ENCODE data around the gene HENMT1.
"Not testable (repeated sequence)": the region's sequence is repeated elsewhere in the genome, so short reads cannot be mapped to it uniquely, and the experiment has no call there.

The HENMT1 gene

DNA sequence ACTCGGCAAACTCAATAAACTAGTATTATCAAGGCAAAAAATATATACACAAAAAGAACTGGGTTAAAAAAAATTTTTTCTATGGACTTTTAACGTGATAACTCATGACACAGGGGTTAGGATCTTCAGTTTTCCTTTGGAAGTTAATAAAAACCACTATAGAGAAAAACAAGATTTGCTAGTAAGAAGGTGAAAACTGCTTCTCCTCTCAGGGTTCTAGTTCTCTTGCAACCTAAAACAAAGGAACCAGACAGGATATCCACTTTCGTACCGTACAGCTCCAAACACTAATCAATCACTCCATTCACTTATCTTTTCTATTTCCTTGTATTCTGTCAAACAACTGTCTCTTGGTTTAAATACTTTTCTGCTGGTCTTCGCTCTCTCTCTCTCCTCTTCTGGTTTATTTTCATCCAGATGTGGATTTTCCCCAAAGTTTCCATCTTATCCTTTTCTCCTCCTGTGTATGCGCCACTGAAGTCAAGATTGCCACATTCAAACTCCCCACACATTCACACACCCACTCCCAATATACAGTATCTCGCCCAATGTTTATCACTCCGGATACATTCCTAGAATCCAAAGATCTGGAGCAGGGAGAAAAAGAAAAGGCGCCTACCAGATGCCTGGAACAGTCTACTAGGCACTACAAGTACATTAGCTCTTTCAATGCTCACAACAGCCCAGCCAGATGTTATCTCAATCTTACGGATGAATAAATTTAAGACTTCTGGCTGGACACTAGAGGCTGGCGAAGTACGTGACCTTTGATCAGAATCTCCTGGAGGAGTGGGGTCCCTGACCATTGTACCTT lies 30.4 kb upstream of the HENMT1 start:
- DNase-seq (ENCODE audit: low read depth), result no peak
- peak overlapping the region; percentile 89 for H3K4me3 ChIP-seq (ENCODE audit: control insufficient read depth, low read depth, low read length)
- TF ChIP-seq, protein P1, sequence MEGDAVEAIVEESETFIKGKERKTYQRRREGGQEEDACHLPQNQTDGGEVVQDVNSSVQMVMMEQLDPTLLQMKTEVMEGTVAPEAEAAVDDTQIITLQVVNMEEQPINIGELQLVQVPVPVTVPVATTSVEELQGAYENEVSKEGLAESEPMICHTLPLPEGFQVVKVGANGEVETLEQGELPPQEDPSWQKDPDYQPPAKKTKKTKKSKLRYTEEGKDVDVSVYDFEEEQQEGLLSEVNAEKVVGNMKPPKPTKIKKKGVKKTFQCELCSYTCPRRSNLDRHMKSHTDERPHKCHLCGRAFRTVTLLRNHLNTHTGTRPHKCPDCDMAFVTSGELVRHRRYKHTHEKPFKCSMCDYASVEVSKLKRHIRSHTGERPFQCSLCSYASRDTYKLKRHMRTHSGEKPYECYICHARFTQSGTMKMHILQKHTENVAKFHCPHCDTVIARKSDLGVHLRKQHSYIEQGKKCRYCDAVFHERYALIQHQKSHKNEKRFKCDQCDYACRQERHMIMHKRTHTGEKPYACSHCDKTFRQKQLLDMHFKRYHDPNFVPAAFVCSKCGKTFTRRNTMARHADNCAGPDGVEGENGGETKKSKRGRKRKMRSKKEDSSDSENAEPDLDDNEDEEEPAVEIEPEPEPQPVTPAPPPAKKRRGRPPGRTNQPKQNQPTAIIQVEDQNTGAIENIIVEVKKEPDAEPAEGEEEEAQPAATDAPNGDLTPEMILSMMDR (IDR thresholded peaks at IDR 0.05; ENCODE audit: control insufficient read depth, insufficient read depth, low read depth, low read length, missing control alignments), result no peak

- peak; percentile 47 for DNase-seq (ENCODE audit: low read depth)
- no peak overlapping the region for H3K4me3 ChIP-seq (ENCODE audit: control insufficient read depth, low read depth, low read length)
- TF ChIP-seq, protein P1 (IDR thresholded peaks at IDR 0.05; ENCODE audit: control insufficient read depth, insufficient read depth, low read depth, low read length, missing control alignments), result no peak
These were observed 25.9 kb upstream of the HENMT1 start for GRCh38 chr1:108686614-108687313.

DNA sequence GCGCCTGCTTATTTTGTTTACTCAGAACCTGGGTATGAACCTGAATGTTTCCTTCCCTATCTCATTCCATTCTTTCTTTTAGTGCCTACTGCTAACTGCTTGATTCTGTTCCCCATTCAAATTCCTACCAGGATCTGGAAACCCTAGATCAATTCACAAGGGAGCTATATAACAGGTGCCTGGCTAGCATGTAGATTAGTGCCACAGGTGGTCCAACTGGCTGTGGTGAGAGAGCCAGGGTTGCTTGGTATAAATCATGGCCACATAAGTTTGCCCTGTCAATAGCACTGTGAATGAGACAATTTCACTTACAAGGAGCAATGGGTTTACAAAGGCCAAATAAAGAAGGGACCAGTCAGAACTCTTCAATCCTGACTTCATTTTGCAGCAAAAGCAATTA lies 24.6 kb upstream of the HENMT1 start:
- TF ChIP-seq, protein P1 (IDR thresholded peaks at IDR 0.05; ENCODE audit: control insufficient read depth, insufficient read depth, low read depth, low read length, missing control alignments), result no peak
- no peak overlapping the region for H3K4me3 ChIP-seq (ENCODE audit: control insufficient read depth, low read depth, low read length)
- DNase-seq (ENCODE audit: low read depth), result no peak

DNA sequence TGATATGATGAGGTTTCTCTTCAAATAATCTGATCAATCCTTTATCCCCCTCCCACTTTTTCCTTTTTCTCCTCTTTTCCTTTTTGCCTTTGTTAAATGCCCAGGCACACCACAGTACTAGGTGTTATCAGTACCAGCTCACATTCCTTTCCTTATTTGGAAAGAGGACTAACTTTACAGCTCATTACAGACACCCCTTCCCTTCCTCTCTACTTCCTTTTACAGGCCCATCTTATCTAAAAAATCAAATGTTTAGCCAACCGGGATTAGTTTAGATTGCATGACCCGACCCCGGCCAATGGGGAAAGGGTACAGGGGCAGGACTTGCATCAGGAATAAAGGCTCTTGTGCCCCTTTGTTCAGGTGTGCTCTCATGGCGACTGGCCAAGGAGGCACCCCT lies 20.8 kb upstream of the HENMT1 start:
- H3K4me3 ChIP-seq (ENCODE audit: control insufficient read depth, low read depth, low read length); DNase-seq (ENCODE audit: low read depth): not testable (repeated sequence)

- no peak overlapping the region for H3K4me3 ChIP-seq (ENCODE audit: control insufficient read depth, low read depth, low read length)
- TF ChIP-seq, protein P1 (IDR thresholded peaks at IDR 0.05; ENCODE audit: control insufficient read depth, insufficient read depth, low read depth, low read length, missing control alignments), result no peak
- DNase-seq (ENCODE audit: low read depth), result no peak
These were observed 18.8 kb upstream of the HENMT1 start for GRCh38 chr1:108679586-108680213.

DNA sequence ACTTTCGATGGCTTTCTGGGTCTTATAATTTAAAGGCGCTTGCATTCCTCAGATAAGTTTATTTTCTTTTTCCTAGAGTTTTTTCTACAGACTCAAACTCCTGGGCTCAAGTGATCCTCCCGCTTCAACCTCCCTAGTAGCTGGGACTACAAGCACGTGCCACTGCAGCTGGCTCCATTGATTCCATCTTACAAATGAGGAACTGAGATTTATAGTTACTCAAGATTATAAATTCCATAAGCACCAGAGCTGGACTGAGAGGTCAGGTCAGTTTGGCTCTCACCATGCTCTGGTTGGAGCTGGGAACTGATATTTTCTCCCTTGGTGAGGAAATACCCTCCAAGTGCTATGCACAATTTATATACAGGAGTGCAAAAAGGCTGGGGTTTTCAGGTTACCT lies 17.8 kb upstream of the HENMT1 start:
- no peak for DNase-seq (ENCODE audit: low read depth)
- H3K4me3 ChIP-seq (ENCODE audit: control insufficient read depth, low read depth, low read length), result no peak overlapping the region
- TF ChIP-seq, protein P1 (IDR thresholded peaks at IDR 0.05; ENCODE audit: control insufficient read depth, insufficient read depth, low read depth, low read length, missing control alignments), result no peak

DNA sequence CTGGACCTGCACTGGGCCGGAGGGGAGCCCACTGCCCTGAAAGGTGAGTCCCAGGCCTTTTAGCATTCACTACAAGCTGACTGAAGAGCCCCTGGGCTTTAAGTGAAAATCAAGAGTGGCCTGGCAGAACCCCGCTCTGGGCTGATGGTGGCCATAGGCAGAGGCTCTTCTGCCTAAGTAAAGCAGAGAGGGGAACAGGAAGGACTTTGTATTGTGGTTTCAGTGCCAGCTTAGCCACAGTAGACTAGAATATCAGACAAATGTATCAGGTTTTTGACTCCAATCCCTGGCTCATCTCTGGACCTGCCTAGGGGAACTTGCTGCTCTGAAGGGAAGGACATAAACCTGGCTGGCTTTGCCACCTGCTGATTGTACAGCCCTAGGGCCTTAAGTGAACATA lies 10.2 kb upstream of the HENMT1 start:
- no peak overlapping the region for H3K4me3 ChIP-seq (ENCODE audit: control insufficient read depth, low read depth, low read length)
- TF ChIP-seq, protein P1 (IDR thresholded peaks at IDR 0.05; ENCODE audit: control insufficient read depth, insufficient read depth, low read depth, low read length, missing control alignments), result no peak
- no peak for DNase-seq (ENCODE audit: low read depth)

All from AG09309 (cell line).